GM21737 (cell line): Measurements from ENCODE around the gene CYP26B1.
"Not testable (repeated sequence)": the region's sequence is repeated elsewhere in the genome, so short reads cannot be mapped to it uniquely, and the experiment has no call there.

Experiments
- ATAC-seq: cut with Tn5 transposase; IDR thresholded peaks from one replicate; pipeline ENCODE4 v1.9.1; 2021; ENCODE audit warnings: mild to moderate bottlenecking, moderate library complexity; ENCODE audit not compliant: unreplicated experiment

The CYP26B1 gene

GRCh38 chr2:72112401-72112800 is 35.3 kb downstream of the CYP26B1 start:
- no peak for ATAC-seq

GRCh38 chr2:72111061-72111460 is 36.6 kb downstream of the CYP26B1 start:
- no peak for ATAC-seq

- ATAC-seq, result no peak
Observed at GRCh38 chr2:72109904-72110303, 37.8 kb downstream of the CYP26B1 start.

- no peak for ATAC-seq
Observed at GRCh38 chr2:72109291-72109690, 38.4 kb downstream of the CYP26B1 start.

GRCh38 chr2:72108121-72108520 is 39.5 kb downstream of the CYP26B1 start:
- ATAC-seq, result no peak

- no peak for ATAC-seq
Observed at GRCh38 chr2:72106978-72107377, 40.7 kb downstream of the CYP26B1 start.

- ATAC-seq, result no peak
Observed at GRCh38 chr2:72104821-72105588, 42.7 kb downstream of the CYP26B1 start.

- no peak for ATAC-seq
Observed at GRCh38 chr2:72103690-72104089, 44.0 kb downstream of the CYP26B1 start.

GRCh38 chr2:72103161-72103560 is 44.5 kb downstream of the CYP26B1 start:
- ATAC-seq, result no peak

GRCh38 chr2:72098935-72099334 is 48.7 kb downstream of the CYP26B1 start:
- no peak for ATAC-seq

GRCh38 chr2:72097276-72097675 is 50.4 kb downstream of the CYP26B1 start:
- no peak for ATAC-seq

- no peak for ATAC-seq
Observed at GRCh38 chr2:72096181-72096580, 51.5 kb downstream of the CYP26B1 start.

GRCh38 chr2:72095364-72095763 is 52.3 kb downstream of the CYP26B1 start:
- ATAC-seq, result no peak

- no peak for ATAC-seq
Observed at GRCh38 chr2:72094701-72095100, 53.0 kb downstream of the CYP26B1 start.

GRCh38 chr2:72092111-72092510 is 55.6 kb downstream of the CYP26B1 start:
- ATAC-seq, result no peak

- no peak for ATAC-seq
Observed at GRCh38 chr2:72090781-72091482, 56.7 kb downstream of the CYP26B1 start.

- ATAC-seq, result no peak
Observed at GRCh38 chr2:72090271-72090720, 57.4 kb downstream of the CYP26B1 start.

GRCh38 chr2:72089537-72089936 is 58.1 kb downstream of the CYP26B1 start:
- no peak for ATAC-seq

- ATAC-seq, result no peak
Observed at GRCh38 chr2:72089028-72089427, 58.6 kb downstream of the CYP26B1 start.

- not testable (repeated sequence) for ATAC-seq
Observed at GRCh38 chr2:72086871-72087633, 60.6 kb downstream of the CYP26B1 start.

- ATAC-seq, result no peak
Observed at GRCh38 chr2:72085513-72085912, 62.1 kb downstream of the CYP26B1 start.

- no peak for ATAC-seq
Observed at GRCh38 chr2:72085036-72085435, 62.6 kb downstream of the CYP26B1 start.
